GM21515 (cell line): ENCODE measurements around the gene HSD11B1L.

Experiments
- ATAC-seq: cut with Tn5 transposase; IDR thresholded peaks from one replicate; pipeline ENCODE4 v1.9.1; 2021; ENCODE audit not compliant: unreplicated experiment

The HSD11B1L gene

GRCh38 chr19:5666921-5667610 is 13.8 kb upstream of the HSD11B1L start:
- ATAC-seq: no peak

- ATAC-seq: no peak
Observed at GRCh38 chr19:5667751-5668271, 13.0 kb upstream of the HSD11B1L start.

GRCh38 chr19:5669212-5669611 is 11.6 kb upstream of the HSD11B1L start:
- no peak for ATAC-seq

- no peak for ATAC-seq
Observed at GRCh38 chr19:5671600-5671999, 9.2 kb upstream of the HSD11B1L start.

DNA sequence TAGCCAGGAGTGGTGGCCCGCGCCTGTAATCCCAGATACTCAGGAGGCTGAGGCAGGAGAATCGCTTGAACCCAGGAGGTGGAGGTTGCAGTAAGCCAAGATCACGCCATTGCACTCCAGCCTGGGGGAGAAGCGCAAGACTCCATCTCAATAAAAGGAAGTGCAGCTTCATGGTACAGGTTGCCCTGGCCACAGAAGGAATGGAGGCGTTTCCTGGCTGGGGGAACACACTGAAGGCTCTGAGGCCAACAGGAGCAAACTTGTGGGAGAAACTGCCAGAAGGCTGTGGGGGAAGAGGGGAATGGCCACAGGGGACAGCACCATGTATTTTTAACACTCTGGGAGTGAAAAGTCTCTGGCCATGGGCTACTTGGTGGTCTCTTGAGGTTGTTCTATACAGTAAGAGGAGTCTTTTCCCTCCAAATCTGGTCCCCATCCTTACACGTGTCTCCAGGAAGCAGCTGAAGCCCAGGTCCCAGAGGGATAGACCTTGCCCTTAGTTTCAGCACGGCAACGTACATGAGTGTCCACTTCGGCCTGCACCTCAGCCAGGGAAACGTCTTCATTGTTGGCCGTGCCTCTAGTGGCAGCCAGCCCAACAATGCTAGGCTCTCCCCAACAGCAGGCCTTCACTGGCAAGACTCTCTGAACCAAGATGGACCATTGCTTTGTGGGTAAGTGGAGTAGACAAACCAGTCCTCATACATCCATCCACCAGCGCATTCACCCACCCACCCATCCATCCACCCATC is 7.9 kb upstream of the HSD11B1L start:
- ATAC-seq: no peak

DNA sequence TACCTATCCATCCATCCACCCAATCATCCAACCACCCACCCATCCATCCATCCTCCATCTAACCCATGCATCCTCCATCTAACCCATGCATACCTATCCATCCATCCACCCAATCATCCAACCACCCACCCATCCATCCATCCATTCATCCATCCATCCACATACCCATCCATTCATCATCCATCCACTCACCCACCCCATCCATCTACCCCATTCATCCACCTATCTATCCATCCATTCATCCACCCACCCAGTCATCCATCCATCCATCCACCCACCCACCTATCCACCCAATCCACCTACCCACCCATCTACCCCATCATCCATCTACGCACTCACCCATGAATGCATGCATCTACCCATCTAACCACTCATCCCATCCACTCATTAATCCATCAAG is 7.1 kb upstream of the HSD11B1L start:
- ATAC-seq: no peak

GRCh38 chr19:5674714-5675113 is 6.1 kb upstream of the HSD11B1L start:
- no peak for ATAC-seq

- no peak for ATAC-seq
Observed at GRCh38 chr19:5676105-5676771, 4.6 kb upstream of the HSD11B1L start.

GRCh38 chr19:5676772-5677105 is 4.1 kb upstream of the HSD11B1L start:
- no peak for ATAC-seq

- no peak for ATAC-seq
Observed at GRCh38 chr19:5677136-5677535, 3.7 kb upstream of the HSD11B1L start.

DNA sequence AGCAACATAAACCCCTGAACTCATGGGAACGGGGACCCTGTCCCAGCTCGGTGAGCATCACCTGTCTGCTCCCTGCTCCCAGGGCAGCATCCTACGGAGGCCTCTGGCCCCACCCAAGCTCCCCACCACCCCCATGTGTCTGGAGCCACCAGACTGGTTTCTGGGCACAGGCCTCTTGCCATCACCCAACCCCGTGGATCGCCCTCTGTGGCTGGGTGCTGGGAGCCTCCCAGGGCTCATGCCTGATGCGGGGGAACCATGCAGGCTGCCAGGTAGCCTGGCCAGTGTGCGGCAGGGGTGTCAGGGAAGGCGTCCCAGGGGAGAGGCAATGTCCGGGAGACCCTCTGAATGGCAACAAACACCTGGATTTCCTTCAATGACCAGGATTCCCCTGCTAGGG is 3.2 kb upstream of the HSD11B1L start:
- no peak for ATAC-seq

DNA sequence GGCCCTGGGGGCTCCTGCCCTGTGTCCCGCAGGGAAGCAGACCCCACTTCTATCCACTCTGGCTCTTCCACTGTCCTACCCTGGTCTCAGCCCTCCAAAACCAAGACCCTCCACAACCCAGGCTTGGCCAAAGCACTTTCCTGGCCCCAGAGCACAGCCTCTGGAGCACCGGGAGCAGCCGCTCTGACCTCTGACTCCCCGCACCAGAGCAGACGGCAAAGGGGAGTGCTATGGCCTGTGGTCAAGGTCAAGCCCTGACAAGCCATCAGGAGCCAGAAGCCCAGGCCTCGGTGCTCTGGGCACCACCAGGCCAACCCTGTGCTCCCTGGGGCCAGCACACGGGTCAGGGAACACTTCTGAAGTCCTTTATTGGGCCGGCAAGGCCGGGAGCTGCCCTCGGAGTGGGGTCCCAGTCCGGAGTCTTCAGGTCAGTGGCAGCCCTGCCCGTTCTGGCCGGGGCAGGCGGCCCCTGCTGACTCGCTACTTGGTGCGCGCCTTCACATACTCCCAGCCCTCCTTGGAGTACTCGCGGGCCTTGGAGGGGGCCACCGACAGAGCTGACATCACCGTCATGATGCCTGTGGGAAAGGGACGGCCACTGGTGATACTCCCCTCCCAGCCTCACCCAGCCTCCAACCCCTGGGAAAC is 2.6 kb upstream of the HSD11B1L start:
- no peak for ATAC-seq

DNA sequence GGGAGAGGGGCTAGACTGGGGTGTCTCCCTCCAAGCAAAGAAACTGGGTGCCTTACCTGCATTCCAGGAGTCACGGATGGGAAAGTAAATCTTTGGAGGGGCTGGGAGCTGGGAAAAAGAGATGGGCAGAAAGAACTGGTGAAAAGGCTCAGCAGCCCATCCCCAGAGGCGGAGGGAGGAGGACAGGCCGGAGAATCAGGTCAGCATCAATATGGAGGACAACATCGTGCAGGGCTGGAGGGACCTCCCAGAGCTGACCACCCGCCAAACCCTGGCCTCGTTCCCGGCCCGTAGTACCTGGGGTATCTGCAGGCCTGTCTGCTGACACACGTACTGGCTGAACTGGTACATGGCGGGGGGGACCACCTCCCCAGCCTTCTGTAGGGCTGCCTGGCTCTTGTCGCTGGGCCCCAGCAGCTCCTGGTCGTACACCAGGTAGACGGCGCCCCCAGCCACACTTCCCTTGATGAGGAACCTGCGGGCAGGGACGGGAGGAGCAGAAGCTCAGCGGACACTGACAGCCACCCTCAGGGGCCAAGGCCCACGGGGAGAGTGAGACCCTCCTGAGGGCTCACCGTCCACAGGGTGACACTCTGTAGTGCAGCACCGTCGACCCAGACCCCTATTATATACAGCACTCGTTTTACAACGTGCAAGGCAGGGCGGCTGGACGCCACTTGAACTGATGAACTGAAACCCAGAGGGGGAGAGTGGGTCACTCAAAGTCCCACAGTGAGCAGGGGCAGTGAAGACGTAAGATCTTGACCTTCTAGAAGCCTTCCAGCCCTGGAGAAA is 1.3 kb upstream of the HSD11B1L start:
- ATAC-seq: no peak

DNA sequence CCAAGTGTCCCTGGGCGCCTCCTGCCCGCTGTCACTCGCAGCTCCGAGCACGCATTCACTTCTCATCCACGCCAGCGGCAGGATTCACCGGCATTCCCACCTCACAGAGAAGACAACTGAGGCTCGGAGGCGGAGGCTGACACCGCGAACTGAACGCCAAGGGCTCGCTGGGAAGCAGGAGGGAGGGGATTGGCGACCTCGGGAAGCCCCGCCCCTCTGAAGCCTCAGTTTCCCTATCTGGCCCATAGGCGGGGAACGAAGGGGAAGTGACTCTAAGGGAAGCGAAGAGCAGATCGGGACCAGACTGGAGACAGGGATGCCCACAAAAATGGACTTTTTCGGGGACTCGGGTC is 767 bp upstream of the HSD11B1L start:
- ATAC-seq: no peak

DNA sequence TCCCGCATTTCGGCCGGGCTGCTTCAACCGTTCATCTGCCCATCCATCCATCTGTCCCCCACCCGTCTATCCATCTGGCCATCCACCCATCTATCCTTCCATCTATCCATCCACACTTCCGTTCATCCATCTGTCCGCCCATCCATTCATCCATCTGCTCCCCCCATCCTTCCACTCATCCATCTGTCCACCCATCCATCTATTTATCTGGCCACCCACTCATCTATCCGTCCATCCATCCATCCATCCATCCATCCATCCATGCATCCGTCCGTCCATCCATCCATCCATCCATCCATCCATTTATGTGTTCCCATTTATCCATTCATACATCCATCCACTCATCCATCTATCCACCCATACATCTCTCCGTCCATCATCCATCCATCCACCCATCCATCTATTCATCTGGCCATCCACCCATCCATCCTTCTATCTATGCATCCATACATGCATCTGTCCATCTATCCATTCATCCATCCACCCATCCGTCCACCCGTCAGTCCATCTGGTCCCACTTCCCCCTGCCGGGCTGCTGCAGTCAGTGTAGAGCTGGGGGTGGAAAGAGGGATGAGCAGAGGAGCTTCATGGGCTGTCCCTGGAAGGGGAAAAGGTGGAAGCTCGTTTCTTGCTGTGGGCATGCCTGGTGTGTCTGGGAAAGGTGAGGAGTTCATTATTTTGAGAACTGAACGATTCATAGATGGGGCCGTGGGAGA is 722 bp downstream of the HSD11B1L start:
- ATAC-seq: no peak

GRCh38 chr19:5682107-5682482 is 1.3 kb downstream of the HSD11B1L start:
- no peak for ATAC-seq

DNA sequence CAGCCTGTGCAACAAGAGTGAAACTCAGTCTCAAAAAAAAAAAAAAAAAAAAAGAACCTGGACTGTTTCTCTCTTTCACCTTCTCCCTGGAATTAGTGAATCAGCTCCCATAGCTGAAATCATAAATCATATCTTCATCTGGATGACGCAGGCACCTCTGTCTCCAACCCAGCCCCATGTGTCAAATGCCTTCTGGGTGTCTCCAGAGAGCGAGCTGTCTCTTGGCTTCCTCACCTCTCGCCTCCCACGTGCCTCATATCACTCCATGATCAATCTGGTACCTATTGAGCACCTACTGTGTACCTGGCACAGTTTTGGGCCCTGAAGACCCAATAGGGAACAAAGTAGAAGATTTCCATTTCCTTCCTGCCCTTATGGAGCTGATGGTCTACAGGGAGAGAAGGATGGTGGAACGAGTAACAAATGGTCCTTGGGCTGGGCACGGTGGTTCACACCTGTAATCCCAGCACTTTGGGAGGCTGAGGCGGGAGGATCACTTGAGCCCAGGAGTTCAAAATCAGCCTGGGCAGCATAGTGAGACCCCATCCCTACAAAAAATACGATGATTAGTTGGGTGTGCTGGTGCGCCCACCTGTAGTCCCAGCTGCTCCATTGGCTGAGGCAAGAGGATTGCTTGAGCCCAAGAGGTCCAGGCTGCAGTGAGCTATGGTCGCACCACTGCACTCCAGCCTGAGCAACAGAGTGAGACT is 2.5 kb downstream of the HSD11B1L start:
- no peak for ATAC-seq

DNA sequence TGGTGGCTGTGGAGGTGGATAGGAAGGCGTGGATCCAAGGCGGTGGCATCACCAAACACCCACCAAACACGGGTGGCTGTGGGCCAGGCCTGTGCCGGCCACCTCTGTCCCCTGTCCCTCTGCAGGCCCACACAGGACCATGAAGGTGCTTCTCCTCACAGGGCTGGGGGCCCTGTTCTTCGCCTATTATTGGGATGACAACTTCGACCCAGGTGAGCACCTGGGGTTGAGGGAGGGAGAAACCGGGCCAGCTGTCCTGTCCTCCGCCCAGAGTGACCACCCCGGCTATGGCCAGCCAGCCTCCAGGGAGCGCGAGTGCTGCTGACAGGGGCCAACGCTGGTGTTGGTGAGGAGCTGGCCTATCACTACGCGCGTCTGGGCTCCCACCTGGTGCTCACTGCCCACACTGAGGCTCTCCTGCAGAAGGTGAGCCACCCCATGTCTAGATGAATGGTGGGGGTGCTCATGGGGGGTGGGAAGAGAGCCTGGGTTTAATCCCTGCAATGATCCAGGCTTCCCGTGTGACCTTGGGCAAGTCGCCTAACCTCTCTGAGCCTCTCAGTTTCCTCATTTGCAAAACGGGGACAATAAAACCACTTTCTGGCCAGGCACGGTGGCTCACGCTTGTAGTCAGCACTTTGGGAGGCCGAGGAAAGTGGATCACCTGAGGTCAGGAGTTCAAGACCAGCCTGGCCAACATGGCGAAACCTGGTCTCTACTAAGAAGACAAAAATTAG is 4.0 kb downstream of the HSD11B1L start:
- ATAC-seq: no peak

GRCh38 chr19:5686326-5686646 is 5.5 kb downstream of the HSD11B1L start:
- ATAC-seq: no peak
